ENCODE data around the gene SLC26A4.

The SLC26A4 gene

DNA sequence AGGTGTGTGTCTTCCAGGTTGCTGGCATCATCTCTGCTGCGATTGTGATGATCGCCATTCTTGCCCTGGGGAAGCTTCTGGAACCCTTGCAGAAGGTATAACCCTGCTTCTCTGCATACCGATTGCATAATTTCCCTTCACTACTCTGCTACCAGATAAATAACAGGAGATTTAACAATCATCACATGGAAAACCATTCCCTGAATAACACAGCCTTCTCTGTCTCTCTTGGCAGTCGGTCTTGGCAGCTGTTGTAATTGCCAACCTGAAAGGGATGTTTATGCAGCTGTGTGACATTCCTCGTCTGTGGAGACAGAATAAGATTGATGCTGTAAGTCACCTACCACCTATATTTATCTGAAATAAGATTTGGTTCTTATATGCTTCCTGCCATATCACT lies 33.8 kb downstream of the SLC26A4 start:
- WGBS, 2 experiments (ENCODE audit: insufficient coverage in 2 of 2): 83 to 93% methylated on average over 2 to 3 of the region's 5 CpGs
- Histone ChIP-seq H3K9me3 (ENCODE audit: control insufficient read depth, low read length) (no peaks in the 10 kb centered on the region), H3K4me1 (ENCODE audit: control insufficient read depth, insufficient read depth, low read length, poor library complexity, severe bottlenecking) (no peaks in the 10 kb centered on the region), H3K36me3 (ENCODE audit: control insufficient read depth, insufficient read depth, low read length) (no peaks in the 10 kb centered on the region), H3K4me3 (ENCODE audit: extremely low read depth, insufficient read depth, low read length, poor library complexity, severe bottlenecking) (no peak overlapping the region), H3K27ac (ENCODE audit: low read depth, low read length, severe bottlenecking) (no peak overlapping the region)

DNA sequence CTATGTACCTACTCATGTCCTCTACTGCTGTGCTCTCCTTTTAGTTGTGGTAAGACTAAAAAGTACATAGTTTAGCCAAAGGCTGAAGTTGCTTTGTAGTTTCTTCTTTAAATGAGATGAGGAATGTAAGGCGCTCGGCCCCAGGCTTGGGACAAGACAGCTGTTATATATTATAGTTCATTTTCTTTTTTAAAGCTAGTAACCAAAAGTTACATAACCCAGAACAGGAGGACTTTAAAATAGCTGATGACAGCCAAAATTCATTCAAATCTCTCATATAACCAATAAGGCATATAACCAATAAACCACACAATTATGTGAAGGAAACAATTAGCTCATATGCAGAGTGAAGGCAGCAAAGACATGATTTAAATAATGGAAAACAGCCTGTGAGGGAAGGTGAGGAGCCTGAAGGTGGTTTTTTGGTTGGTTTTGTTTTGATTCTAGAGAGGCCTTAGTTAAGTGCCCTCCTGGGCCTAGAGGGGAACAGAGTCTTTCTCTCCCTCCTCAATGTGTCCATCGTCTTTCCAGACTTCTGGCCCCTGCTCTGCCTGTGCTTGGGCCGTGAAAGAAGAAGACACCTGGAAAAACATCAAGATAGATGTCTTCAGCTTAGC lies 35.8 kb downstream of the SLC26A4 start:
- Histone ChIP-seq H3K36me3 (ENCODE audit: control insufficient read depth, insufficient read depth, low read length) (no peaks in the 10 kb centered on the region), H3K4me3 (ENCODE audit: extremely low read depth, insufficient read depth, low read length, poor library complexity, severe bottlenecking) (no peak overlapping the region), H3K4me1 (ENCODE audit: control insufficient read depth, insufficient read depth, low read length, poor library complexity, severe bottlenecking) (no peaks in the 10 kb centered on the region), H3K9me3 (ENCODE audit: control insufficient read depth, low read length) (no peaks in the 10 kb centered on the region), H3K27ac (ENCODE audit: low read depth, low read length, severe bottlenecking) (no peak overlapping the region)
- WGBS, 2 experiments (ENCODE audit: insufficient coverage in 2 of 2): 73 to 96% methylated on average over 2 of the region's 4 CpGs

DNA sequence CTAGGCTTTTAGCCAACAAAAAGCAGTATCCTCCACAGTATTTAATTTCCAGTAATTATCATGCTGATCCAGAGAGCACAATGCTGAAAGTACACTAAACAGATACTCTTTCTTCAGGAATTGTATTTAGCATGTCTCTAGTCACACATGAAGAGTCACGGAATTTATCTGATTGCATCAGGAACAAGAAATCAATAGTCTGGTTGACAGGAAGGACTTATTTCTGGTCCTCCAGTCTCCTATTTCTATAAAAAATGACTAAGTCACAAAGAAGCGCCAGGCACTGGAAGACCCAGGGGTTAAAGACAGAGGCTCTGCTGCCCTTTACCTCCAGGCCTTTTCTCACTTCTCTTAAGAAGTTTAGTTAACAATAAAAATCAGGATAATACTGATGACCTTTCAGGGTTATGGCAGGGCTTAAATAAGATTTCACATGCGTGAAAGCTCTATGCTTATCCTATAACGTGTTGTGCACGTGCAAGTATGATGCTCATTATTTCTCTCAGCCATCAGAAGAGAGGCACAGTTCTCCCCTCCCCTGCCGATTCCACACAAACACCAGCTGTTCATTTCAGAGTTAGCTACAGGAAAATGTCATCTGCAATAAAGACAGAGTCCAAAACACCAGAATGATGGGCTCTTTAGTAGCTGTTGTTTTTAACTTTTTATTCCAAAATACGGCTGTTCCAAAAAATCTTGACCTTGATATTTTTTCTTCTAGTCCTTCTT lies 36.9 kb downstream of the SLC26A4 start:
- H3K27ac ChIP-seq (ENCODE audit: low read depth, low read length, severe bottlenecking): no peak overlapping the region
- H3K4me1 ChIP-seq (ENCODE audit: control insufficient read depth, insufficient read depth, low read length, poor library complexity, severe bottlenecking): no peaks in the 10 kb centered on the region
- no peak overlapping the region for H3K4me3 ChIP-seq (ENCODE audit: extremely low read depth, insufficient read depth, low read length, poor library complexity, severe bottlenecking)
- no peaks in the 10 kb centered on the region for H3K9me3 ChIP-seq (ENCODE audit: control insufficient read depth, low read length)
- H3K36me3 ChIP-seq (ENCODE audit: control insufficient read depth, insufficient read depth, low read length): no peaks in the 10 kb centered on the region
- WGBS, 2 experiments (ENCODE audit: insufficient coverage in 2 of 2): 98 to 100% methylated on average over 4 to 5 of the region's 7 CpGs

DNA sequence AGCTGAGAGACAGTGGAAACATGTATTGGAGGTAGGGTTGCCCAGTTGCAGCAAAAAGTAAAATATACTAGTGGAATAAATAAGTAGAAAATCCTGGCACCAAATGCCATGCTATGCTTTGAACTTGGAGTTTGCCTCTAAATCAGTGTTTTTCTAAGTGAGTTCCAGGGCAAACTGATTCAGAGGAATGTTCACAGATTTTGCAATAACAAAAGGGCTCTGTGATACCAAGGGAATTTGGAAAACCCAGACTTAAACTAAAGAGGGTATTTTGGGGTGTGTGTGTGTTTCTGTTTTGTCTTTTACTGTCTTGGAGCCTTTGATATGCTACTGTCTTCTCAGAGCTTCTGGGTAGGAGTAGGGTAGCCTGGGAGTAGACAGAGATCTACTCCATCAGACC lies 39.9 kb downstream of the SLC26A4 start:
- Histone ChIP-seq H3K4me1 (ENCODE audit: control insufficient read depth, insufficient read depth, low read length, poor library complexity, severe bottlenecking) (no peaks in the 10 kb centered on the region), H3K9me3 (ENCODE audit: control insufficient read depth, low read length) (no peaks in the 10 kb centered on the region), H3K4me3 (ENCODE audit: extremely low read depth, insufficient read depth, low read length, poor library complexity, severe bottlenecking) (no peak overlapping the region), H3K27ac (ENCODE audit: low read depth, low read length, severe bottlenecking) (no peak overlapping the region), H3K36me3 (ENCODE audit: control insufficient read depth, insufficient read depth, low read length) (no peaks in the 10 kb centered on the region)

DNA sequence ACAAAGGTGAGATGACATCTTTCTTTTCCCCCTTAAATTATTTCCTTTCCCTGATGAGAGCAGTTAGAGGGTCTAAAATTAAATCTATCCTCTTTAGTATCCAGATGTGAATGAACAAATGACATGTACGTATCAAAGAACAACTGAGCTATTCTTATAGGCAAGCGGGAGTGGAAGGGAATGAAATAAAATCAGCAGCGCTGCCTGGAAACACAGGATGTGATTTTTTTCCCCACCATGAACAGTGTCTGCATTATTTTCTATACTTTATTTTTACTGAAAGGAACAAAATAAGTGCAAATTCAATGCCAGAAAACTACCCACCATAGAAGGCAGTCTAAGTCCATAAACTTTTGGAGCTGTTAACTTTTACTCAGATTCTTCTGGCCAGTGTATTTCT lies 40.6 kb downstream of the SLC26A4 start:
- 90 to 100% methylated on average over 2 of the region's 3 CpGs for WGBS, 2 experiments (ENCODE audit: insufficient coverage in 2 of 2)
- Histone ChIP-seq H3K4me1 (ENCODE audit: control insufficient read depth, insufficient read depth, low read length, poor library complexity, severe bottlenecking) (no peaks in the 10 kb centered on the region), H3K4me3 (ENCODE audit: extremely low read depth, insufficient read depth, low read length, poor library complexity, severe bottlenecking) (no peak overlapping the region), H3K9me3 (ENCODE audit: control insufficient read depth, low read length) (no peaks in the 10 kb centered on the region), H3K27ac (ENCODE audit: low read depth, low read length, severe bottlenecking) (no peak overlapping the region), H3K36me3 (ENCODE audit: control insufficient read depth, insufficient read depth, low read length) (no peaks in the 10 kb centered on the region)

DNA sequence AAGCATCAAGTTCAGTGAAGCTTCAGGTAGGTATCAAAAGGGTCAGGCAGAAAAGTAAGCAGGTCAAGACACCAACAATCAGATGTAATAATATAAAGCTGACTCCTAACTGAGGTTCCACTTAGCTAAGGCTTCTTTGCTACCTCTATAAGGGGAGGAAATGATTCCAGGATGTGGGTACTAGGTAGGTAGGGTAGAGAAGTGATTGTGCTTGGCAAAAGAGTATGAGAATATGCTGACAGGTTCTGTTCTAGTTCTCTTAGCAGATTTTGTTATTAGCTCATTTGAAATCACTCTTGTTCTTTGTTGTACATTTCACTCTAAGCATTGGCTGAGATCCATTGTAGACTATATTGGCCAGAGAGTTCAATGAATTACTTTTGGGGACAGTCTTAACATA lies 42.6 kb downstream of the SLC26A4 start:
- H3K27ac ChIP-seq (ENCODE audit: low read depth, low read length, severe bottlenecking): no peak overlapping the region
- no peaks in the 10 kb centered on the region for H3K9me3 ChIP-seq (ENCODE audit: control insufficient read depth, low read length)
- H3K36me3 ChIP-seq (ENCODE audit: control insufficient read depth, insufficient read depth, low read length): no peaks in the 10 kb centered on the region
- no peaks in the 10 kb centered on the region for H3K4me1 ChIP-seq (ENCODE audit: control insufficient read depth, insufficient read depth, low read length, poor library complexity, severe bottlenecking)
- no peak overlapping the region for H3K4me3 ChIP-seq (ENCODE audit: extremely low read depth, insufficient read depth, low read length, poor library complexity, severe bottlenecking)

DNA sequence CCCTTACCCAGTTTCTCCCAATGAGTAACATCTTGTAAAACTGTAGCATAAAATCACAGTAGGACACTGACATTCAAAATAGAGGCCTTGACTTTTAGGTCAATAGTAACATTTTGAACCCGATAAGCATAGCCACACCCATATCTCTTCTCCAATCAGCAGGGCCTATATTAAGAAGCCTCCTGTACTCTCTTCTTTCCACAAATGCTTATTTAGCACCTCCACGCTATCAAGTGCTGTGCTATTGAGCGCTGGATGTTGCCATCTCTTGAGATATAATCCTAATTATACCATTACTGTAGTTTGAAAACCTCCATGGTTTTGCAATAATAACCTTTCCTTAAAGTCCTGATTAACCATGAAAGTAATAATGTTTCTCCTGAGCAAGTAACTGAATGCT lies 43.2 kb downstream of the SLC26A4 start:
- WGBS, 2 experiments (ENCODE audit: insufficient coverage in 2 of 2): 84 to 92% methylated on average over 3 of the region's 3 CpGs
- Histone ChIP-seq H3K36me3 (ENCODE audit: control insufficient read depth, insufficient read depth, low read length) (no peaks in the 10 kb centered on the region), H3K4me3 (ENCODE audit: extremely low read depth, insufficient read depth, low read length, poor library complexity, severe bottlenecking) (no peak overlapping the region), H3K4me1 (ENCODE audit: control insufficient read depth, insufficient read depth, low read length, poor library complexity, severe bottlenecking) (no peaks in the 10 kb centered on the region), H3K9me3 (ENCODE audit: control insufficient read depth, low read length) (no peaks in the 10 kb centered on the region), H3K27ac (ENCODE audit: low read depth, low read length, severe bottlenecking) (no peak overlapping the region)

DNA sequence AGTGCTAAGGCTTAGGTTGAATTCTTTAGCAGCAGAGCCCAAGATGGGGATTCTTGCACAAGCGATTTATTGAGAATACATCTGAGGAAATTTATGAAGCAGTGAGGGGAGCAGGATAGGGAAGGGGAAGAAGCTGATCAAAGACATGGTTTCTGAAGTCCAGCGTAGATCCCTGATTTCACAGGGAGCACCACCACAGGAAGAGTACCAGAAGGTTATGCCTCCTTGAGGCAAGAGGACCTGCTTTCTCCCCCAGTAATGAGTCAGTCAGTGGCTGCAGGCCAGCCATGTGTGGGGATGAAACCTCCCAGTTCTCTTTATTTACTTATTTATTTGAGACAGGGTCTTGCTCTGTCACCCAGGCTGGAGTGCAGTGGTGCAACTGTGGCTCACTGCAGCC lies 48.3 kb downstream of the SLC26A4 start:
- H3K4me1 ChIP-seq (ENCODE audit: control insufficient read depth, insufficient read depth, low read length, poor library complexity, severe bottlenecking): no peaks in the 10 kb centered on the region
- 100% methylated on average over 2 of the region's 2 CpGs for WGBS, 2 experiments (ENCODE audit: insufficient coverage in 2 of 2)
- H3K27ac ChIP-seq (ENCODE audit: low read depth, low read length, severe bottlenecking): no peak overlapping the region
- no peak overlapping the region for H3K4me3 ChIP-seq (ENCODE audit: extremely low read depth, insufficient read depth, low read length, poor library complexity, severe bottlenecking)
- no peaks in the 10 kb centered on the region for H3K36me3 ChIP-seq (ENCODE audit: control insufficient read depth, insufficient read depth, low read length)
- H3K9me3 ChIP-seq (ENCODE audit: control insufficient read depth, low read length): no peaks in the 10 kb centered on the region

DNA sequence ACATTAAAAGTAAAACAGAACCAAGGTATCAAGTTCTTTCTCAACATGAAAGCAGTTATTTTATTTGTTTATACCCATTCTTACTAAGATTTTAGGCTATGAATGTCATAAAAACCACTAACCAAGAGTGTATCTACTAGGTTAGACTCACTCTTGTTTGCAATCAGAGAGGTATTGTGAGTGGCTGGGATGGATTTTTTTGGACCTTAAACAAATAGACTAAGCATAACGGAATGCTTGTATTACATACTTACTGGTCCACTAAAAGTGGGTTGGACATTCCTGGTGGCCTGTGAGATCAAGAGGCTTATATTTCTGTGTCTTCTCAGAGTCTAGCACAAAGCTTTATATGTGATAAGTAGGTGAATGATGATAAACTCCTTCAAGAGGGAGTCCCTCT lies 50.7 kb downstream of the SLC26A4 start:
- H3K9me3 ChIP-seq (ENCODE audit: control insufficient read depth, low read length): no peaks in the 10 kb centered on the region
- H3K27ac ChIP-seq (ENCODE audit: low read depth, low read length, severe bottlenecking): no peak overlapping the region
- no peaks in the 10 kb centered on the region for H3K36me3 ChIP-seq (ENCODE audit: control insufficient read depth, insufficient read depth, low read length)
- H3K4me3 ChIP-seq (ENCODE audit: extremely low read depth, insufficient read depth, low read length, poor library complexity, severe bottlenecking): no peak overlapping the region
- WGBS, 2 experiments (ENCODE audit: insufficient coverage in 2 of 2): 83% methylated on average over 1 of the region's 1 CpG; no CpG with 5 or more reads in 1 of the 2 experiments
- H3K4me1 ChIP-seq (ENCODE audit: control insufficient read depth, insufficient read depth, low read length, poor library complexity, severe bottlenecking): no peaks in the 10 kb centered on the region

DNA sequence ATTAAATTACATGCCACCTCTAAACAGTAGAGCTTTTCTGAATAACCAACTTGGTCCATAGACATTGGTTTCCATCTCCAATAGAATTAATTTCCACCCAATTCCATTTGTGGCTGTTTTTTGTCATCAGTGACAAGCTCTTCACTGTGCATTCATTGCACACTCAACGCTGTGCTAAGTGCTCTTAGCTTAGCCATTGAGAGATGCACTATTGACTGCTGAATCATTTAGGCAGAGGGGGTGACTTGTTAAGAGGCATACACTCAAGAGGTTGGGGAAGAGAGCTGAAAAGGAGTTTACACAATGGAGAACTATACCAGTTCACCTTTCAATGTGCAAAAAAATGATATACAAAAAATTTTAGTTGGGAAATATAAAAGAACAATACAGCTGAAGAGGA lies 51.4 kb downstream of the SLC26A4 start:
- Histone ChIP-seq H3K27ac (ENCODE audit: low read depth, low read length, severe bottlenecking) (no peak overlapping the region), H3K36me3 (ENCODE audit: control insufficient read depth, insufficient read depth, low read length) (no peaks in the 10 kb centered on the region), H3K9me3 (ENCODE audit: control insufficient read depth, low read length) (no peaks in the 10 kb centered on the region), H3K4me3 (ENCODE audit: extremely low read depth, insufficient read depth, low read length, poor library complexity, severe bottlenecking) (no peak overlapping the region), H3K4me1 (ENCODE audit: control insufficient read depth, insufficient read depth, low read length, poor library complexity, severe bottlenecking) (no peaks in the 10 kb centered on the region)
- WGBS, 2 experiments (ENCODE audit: insufficient coverage in 2 of 2): 100% methylated on average over 1 of the region's 1 CpG

DNA sequence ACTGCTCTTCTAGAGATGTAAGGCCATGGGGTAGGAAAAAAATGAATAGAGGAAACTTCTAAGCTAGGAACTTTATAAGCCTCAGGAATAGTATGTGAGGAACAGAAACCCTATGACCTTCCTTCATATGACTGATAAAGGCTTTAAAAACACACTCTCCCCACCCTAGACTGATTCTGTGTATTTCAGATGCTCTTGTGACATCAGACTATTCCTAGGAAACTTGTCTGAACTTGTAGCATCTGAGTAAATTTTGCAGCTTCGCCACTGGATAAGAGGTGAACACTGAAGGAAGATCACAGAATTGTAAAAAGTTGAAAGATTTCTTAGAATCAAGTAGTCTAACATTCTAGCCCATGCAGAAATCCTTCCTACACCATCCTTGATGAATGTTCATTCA lies 52.3 kb downstream of the SLC26A4 start:
- Histone ChIP-seq H3K36me3 (ENCODE audit: control insufficient read depth, insufficient read depth, low read length) (no peaks in the 10 kb centered on the region), H3K9me3 (ENCODE audit: control insufficient read depth, low read length) (no peaks in the 10 kb centered on the region), H3K4me3 (ENCODE audit: extremely low read depth, insufficient read depth, low read length, poor library complexity, severe bottlenecking) (no peak overlapping the region), H3K4me1 (ENCODE audit: control insufficient read depth, insufficient read depth, low read length, poor library complexity, severe bottlenecking) (no peaks in the 10 kb centered on the region), H3K27ac (ENCODE audit: low read depth, low read length, severe bottlenecking) (no peak overlapping the region)
- 100% methylated on average over 1 of the region's 1 CpG; no CpG with 5 or more reads in 1 of the 2 experiments for WGBS, 2 experiments (ENCODE audit: insufficient coverage in 2 of 2)
